IMR-90 (cell line): ENCODE results near the gene A3GALT2. TPM values are rescaled to one million over a fixed set of nuclear protein-coding genes. Genes with fewer than 3 reads are reported as not detected.

Experiments used
- ATAC-seq: fragments of 200-7000 bp; cut with Tn5 transposase; 2 replicates; pipeline ENCODE4 v1.9.1; 2020; ENCODE audit warnings: low read depth, mild to moderate bottlenecking, moderate library complexity
- BruUV-seq: library from RNA; stranded (reverse); fragments of 400-500 nt; replicated peaks from 2 replicates; lab custom pipeline; 2021; lab: Mats Ljungman, UMichigan
- CTCF ChIA-PET: fragments of 300-600 bp; formaldehyde crosslinking; extraction: SDS; loops from one replicate; lab custom pipeline; 2021; ENCODE audit warnings: antibody characterized with exemption; lab: Yijun Ruan, JAX
- POLR2A ChIA-PET: fragments of 300-600 bp; sonication (Branson Sonifier 250); formaldehyde crosslinking; loops from one replicate; lab custom pipeline; 2022; ENCODE audit warnings: antibody characterized with exemption; ENCODE audit not compliant: unreplicated experiment; lab: Charles Lee
- DNase-seq: peaks from one replicate; pipeline ENCODE4 v3.0.0; 2013
- H2AFZ ChIP-seq: replicated peaks from 2 replicates; pipeline ENCODE3; 2013; ENCODE audit warnings: low read length, mild to moderate bottlenecking; ENCODE audit not compliant: poor library complexity
- H2AK5ac ChIP-seq: 2 replicates; pipeline ENCODE4 v1.6.1; 2013; ENCODE audit warnings: low read depth, low read length, inconsistent platforms
- H2AK9ac ChIP-seq: replicated peaks from 2 replicates; pipeline ENCODE3; 2013; ENCODE audit warnings: mild to moderate bottlenecking, low read depth, low read length, moderate library complexity; ENCODE audit not compliant: poor library complexity
- H2BK120ac ChIP-seq: 2 replicates; pipeline ENCODE4 v1.6.1; 2013; ENCODE audit warnings: low read depth, low read length, inconsistent platforms
- H2BK15ac ChIP-seq: 3 replicates; pipeline ENCODE4 v1.6.1; 2013; ENCODE audit warnings: low read depth, low read length, inconsistent platforms
- H2BK20ac ChIP-seq: 2 replicates; pipeline ENCODE4 v1.6.1; 2013; ENCODE audit warnings: low read depth, mild to moderate bottlenecking, inconsistent platforms, low read length, moderate library complexity
- H2BK5ac ChIP-seq: 2 replicates; pipeline ENCODE4 v1.6.1; 2013; ENCODE audit warnings: mild to moderate bottlenecking, low read depth, low read length, inconsistent platforms; ENCODE audit not compliant: poor library complexity, severe bottlenecking
- H3K14ac ChIP-seq: replicated peaks from 2 replicates; pipeline ENCODE4 v1.6.1; 2013; ENCODE audit warnings: low read depth, low read length, inconsistent platforms
- H3K18ac ChIP-seq: 2 replicates; pipeline ENCODE4 v1.6.1; 2013; ENCODE audit warnings: low read depth, low read length, control low read depth
- H3K23ac ChIP-seq: 2 replicates; pipeline ENCODE4 v1.6.1; 2013; ENCODE audit warnings: low read depth, low read length, inconsistent platforms
- H3K27ac ChIP-seq: 2 replicates; pipeline ENCODE4 v1.5.1; 2013; ENCODE audit warnings: mild to moderate bottlenecking, control low read depth, low read length; ENCODE audit not compliant: insufficient read depth
- H3K27me3 ChIP-seq: 2 replicates; pipeline ENCODE4 v1.6.1; 2013; ENCODE audit warnings: low read length; ENCODE audit not compliant: control insufficient read depth, insufficient read depth
- H3K36me3 ChIP-seq: 2 replicates; pipeline ENCODE4 v1.6.1; 2013; ENCODE audit warnings: low read length, mixed read lengths; ENCODE audit not compliant: control insufficient read depth, insufficient read depth
- H3K4ac ChIP-seq: 2 replicates; pipeline ENCODE4 v1.6.1; 2013; ENCODE audit warnings: low read depth, low read length, inconsistent platforms
- H3K4me1 ChIP-seq: 2 replicates; pipeline ENCODE4 v1.6.1; 2013; ENCODE audit warnings: low read length, mixed read lengths; ENCODE audit not compliant: control insufficient read depth, insufficient read depth
- H3K4me2 ChIP-seq: 2 replicates; pipeline ENCODE4 v1.6.1; 2013; ENCODE audit warnings: low read depth, mild to moderate bottlenecking, control low read depth, low read length, moderate library complexity
- H3K4me3 ChIP-seq: 2 replicates; pipeline ENCODE4 v1.5.1; 2013; ENCODE audit warnings: low read depth, mild to moderate bottlenecking, control low read depth, low read length, moderate library complexity; ENCODE audit not compliant: insufficient read depth
- H3K56ac ChIP-seq: 2 replicates; pipeline ENCODE4 v1.6.1; 2013; ENCODE audit warnings: low read length, inconsistent platforms; ENCODE audit not compliant: insufficient read depth; ENCODE audit errors: extremely low read depth
- H3K79me1 ChIP-seq, 2 experiments: 2 replicates each; pipeline ENCODE4 v1.6.1; 2013; ENCODE audit warnings: low read length in 2 of 2, inconsistent platforms in 1 of 2, low read depth in 1 of 2
- H3K9ac ChIP-seq: 2 replicates; pipeline ENCODE4 v1.6.1; 2013; ENCODE audit warnings: low read depth, low read length, control low read depth
- H3K9me1 ChIP-seq: 2 replicates; pipeline ENCODE4 v1.6.1; 2013; ENCODE audit warnings: low read length, inconsistent platforms; ENCODE audit not compliant: insufficient read depth
- H3K9me3 ChIP-seq: 2 replicates; pipeline ENCODE4 v1.6.1; 2013; ENCODE audit warnings: low read length; ENCODE audit not compliant: control insufficient read depth, insufficient read depth
- H4K20me1 ChIP-seq: 2 replicates; pipeline ENCODE4 v1.6.1; 2013; ENCODE audit warnings: low read length, inconsistent platforms; ENCODE audit not compliant: insufficient read depth
- H4K5ac ChIP-seq: 2 replicates; pipeline ENCODE4 v1.6.1; 2013; ENCODE audit warnings: mild to moderate bottlenecking, low read depth, low read length, control low read depth
- H4K8ac ChIP-seq, 2 experiments: 2 replicates each; pipeline ENCODE4 v1.6.1; 2013; ENCODE audit warnings: low read depth in 2 of 2, low read length in 2 of 2, control low read depth in 1 of 2, inconsistent platforms in 1 of 2
- H4K91ac ChIP-seq: 2 replicates; pipeline ENCODE4 v1.6.1; 2013; ENCODE audit warnings: low read depth, low read length, inconsistent platforms; ENCODE audit not compliant: insufficient read depth
- FOS ChIP-seq: fragments of 150-350 bp; IDR thresholded peaks from 2 replicates; pipeline ENCODE4 v1.6.1; 2016; ENCODE audit warnings: low read depth, low read length
- MAFK ChIP-seq: IDR thresholded peaks from 2 replicates; pipeline ENCODE4 v1.6.1; 2012; ENCODE audit warnings: low read depth, low read length, improper control_type of control experiment
- WGBS, 2 experiments: methylation state at CpG; one replicate each; pipeline versions ENCODE4 v1.1.5 to v1.1.7; 2013; ENCODE audit warnings: missing lambda C conversion rate in 2 of 2; ENCODE audit not compliant: insufficient read length in 1 of 2; ENCODE audit errors: extremely low coverage in 2 of 2; 5-methylcytosine and 5-hydroxymethylcytosine counted together
- dilution Hi-C: fragments of 300-500 bp; cut with HindIII; formaldehyde crosslinking; loops from one replicate; pipeline ENCODE4 v1.14.3; 2018; ENCODE audit warnings: low sequenced_read_pairs; ENCODE audit not compliant: unreplicated experiment
- in situ Hi-C: fragments of 300-500 bp; cut with MboI; formaldehyde crosslinking; loops from 3 replicates; pipeline ENCODE4 v1.14.3; 2019; ENCODE audit warnings: low sequenced_read_pairs, inconsistent platforms, mixed read lengths
- intact Hi-C: fragments of 100-400 bp; cut with micrococcal nuclease; formaldehyde crosslinking; loops from 2 replicates; pipeline ENCODE4 v1.10.0; 2022
- polyA plus RNA-seq, 3 experiments: library from polyadenylated mRNA; depleted of rRNA; stranded (reverse); fragments of >200 nt; gene quantifications; 2 replicates each; pipeline ENCODE4 v1.2.3, GENCODE V29; 2012; ENCODE audit warnings: low replicate concordance in 1 of 3
- total RNA-seq: library from RNA; depleted of rRNA; stranded (reverse); fragments of >200 nt; gene quantifications from 2 replicates; pipeline ENCODE4 v1.2.3, GENCODE V29; 2012

The A3GALT2 gene
- total and polyA plus RNA-seq, 2 of the 4 experiments (the other 2 are of a cell fraction), result not detected

GRCh38 chr1:33366762-33367484 lies 46.0 kb upstream of the A3GALT2 start:
- no peak overlapping the region for H3K56ac ChIP-seq
- H3K4me1 ChIP-seq, result peaks cover 32% of the 10 kb centered on the region
- no peaks in the 10 kb centered on the region for H3K27me3 ChIP-seq
- H4K8ac ChIP-seq, result no peak overlapping the region
- H3K14ac ChIP-seq, result peak overlapping the region; percentile 24
- no peak for ATAC-seq
- H3K9ac ChIP-seq, result no peak overlapping the region
- peak overlapping the region; percentile 35 for H3K4ac ChIP-seq
- in situ Hi-C loops (loop anchor here (5.0 kb wide), 2 partner anchors 70 to 90 kb away; no protein-coding TSS in a partner anchor), intact Hi-C loops (loop anchor here (1.0 to 10.0 kb wide), 7 partner anchors 40 to 272 kb away; no protein-coding TSS in a partner anchor), dilution Hi-C loops (no loop called here)
- peak overlapping the region; percentile 59 for H2BK20ac ChIP-seq
- 0 out of 2 replicates have a peak overlapping the region, but pooled peaks have one; percentile 64 for H2BK120ac ChIP-seq
- H3K9me1 ChIP-seq, result peaks cover 16% of the 10 kb centered on the region
- H2AK5ac ChIP-seq, result peak overlapping the region; percentile 79
- peaks cover 7% of the 10 kb centered on the region; the same call in 1 of the 2 replicates for H3K36me3 ChIP-seq
- ChIA-PET CTCF (interaction anchor here (1.0 to 3.2 kb wide), 3 partner anchors 69 to 89 kb away, joined by 3 to 12 read pairs (median 5); no protein-coding TSS in a partner anchor), POLR2A (interaction anchor here (0.6 kb wide), 1 partner anchor 93 kb away, joined by 3 read pairs; no protein-coding TSS in a partner anchor)
- peak overlapping the region; percentile 50 for H4K91ac ChIP-seq
- no peak overlapping the region for H2AK9ac ChIP-seq
- H3K9me3 ChIP-seq, result no peaks in the 10 kb centered on the region
- H3K18ac ChIP-seq, result no peak overlapping the region; the same call in 1 of the 2 replicates
- no peak overlapping the region for H3K4me2 ChIP-seq
- BruUV-seq, result no TSS peak
- 0 out of 2 replicates have a peak overlapping the region, but pooled peaks have one; percentile 10 for H3K23ac ChIP-seq
- no peak overlapping the region for H2BK5ac ChIP-seq
- no peak for DNase-seq
- H3K79me1 ChIP-seq, result peaks cover 4 to 14% of the 10 kb centered on the region in 2 experiments; a peak in 2 of 4 replicates
- peak overlapping the region; percentile 4 for H2AFZ ChIP-seq
- WGBS, 2 experiments, result 95% methylated on average over 6 of the region's 14 CpGs; no CpG with 5 or more reads in 1 of the 2 experiments
- no peak overlapping the region for H3K4me3 ChIP-seq
- peak overlapping the region; percentile 25; the same call in 1 of the 3 replicates for H2BK15ac ChIP-seq
- H4K5ac ChIP-seq, result no peak overlapping the region
- 0 out of 2 replicates have a peak, but pooled peaks have one; percentile 22 for TF ChIP-seq MAFK
- TF ChIP-seq FOS, result no peak
- no peaks in the 10 kb centered on the region for H4K20me1 ChIP-seq
- no peak overlapping the region for H3K27ac ChIP-seq
